Endothelial cell of umbilical vein (primary cell): Measurements from ENCODE around the gene PRLR.

Experiments
- GATA2 ChIP-seq: IDR thresholded peaks from 2 replicates; pipeline ENCODE4 v1.7.0; 2011; ENCODE audit warnings: low read depth, mild to moderate bottlenecking, moderate library complexity, mixed read lengths, low read length; ENCODE audit not compliant: insufficient read length, insufficient read depth
- JUN ChIP-seq: IDR thresholded peaks from 2 replicates; pipeline ENCODE4 v1.6.1; 2011; ENCODE audit warnings: borderline replicate concordance, low read depth; ENCODE audit not compliant: insufficient read length, insufficient read depth
- MYC ChIP-seq: IDR thresholded peaks from one replicate; pipeline ENCODE4 v1.6.1; 2011; ENCODE audit warnings: mild to moderate bottlenecking, low read depth, low read length
- POLR2A ChIP-seq: IDR thresholded peaks from 2 replicates; pipeline ENCODE4 v1.6.1; 2012; ENCODE audit warnings: low read depth, mild to moderate bottlenecking, control low read depth, low read length
- POLR2AphosphoS5 ChIP-seq: IDR thresholded peaks from 2 replicates; pipeline ENCODE4 v1.6.1; 2012; ENCODE audit warnings: low read depth, mild to moderate bottlenecking, control low read depth, low read length, moderate library complexity; ENCODE audit not compliant: insufficient read depth
- TF ChIP-seq, protein P1 (sequence below), 2 donors: IDR thresholded peaks; 1 replicate in 1 of 2; 2 replicates in 1 of 2; pipeline ENCODE4 v1.5.1; 2011; ENCODE audit warnings: low read length in 2 of 2, mild to moderate bottlenecking in 2 of 2, moderate library complexity in 2 of 2, control low read depth in 1 of 2, inconsistent platforms in 1 of 2, low read depth in 1 of 2; ENCODE audit not compliant: insufficient read depth in 1 of 2; ENCODE audit errors: extremely low read depth in 1 of 2
- TF ChIP-seq, protein P2 (sequence below): IDR thresholded peaks from 2 replicates; pipeline ENCODE4 v1.6.1; 2011; ENCODE audit not compliant: insufficient read depth, insufficient read length

DNA sequence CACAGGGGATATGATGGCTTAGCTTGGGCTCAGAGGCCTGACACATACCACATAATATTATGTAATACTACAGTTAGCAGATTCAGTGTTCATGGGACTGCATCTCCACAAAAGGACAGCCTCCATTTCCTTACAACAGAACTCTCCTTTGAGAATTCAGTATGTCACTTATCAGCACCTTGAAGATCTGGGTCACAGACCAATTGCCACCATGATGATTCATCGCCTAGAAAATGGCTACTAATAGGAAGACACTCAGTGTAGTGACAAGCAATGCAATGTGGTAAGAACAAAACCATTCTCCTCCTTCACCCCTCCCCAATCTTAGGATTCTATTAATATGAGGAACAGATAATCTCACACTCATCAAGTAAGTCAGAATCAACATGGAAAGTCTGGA is 38.7 kb upstream of the PRLR start:
- TF ChIP-seq, protein P1, sequence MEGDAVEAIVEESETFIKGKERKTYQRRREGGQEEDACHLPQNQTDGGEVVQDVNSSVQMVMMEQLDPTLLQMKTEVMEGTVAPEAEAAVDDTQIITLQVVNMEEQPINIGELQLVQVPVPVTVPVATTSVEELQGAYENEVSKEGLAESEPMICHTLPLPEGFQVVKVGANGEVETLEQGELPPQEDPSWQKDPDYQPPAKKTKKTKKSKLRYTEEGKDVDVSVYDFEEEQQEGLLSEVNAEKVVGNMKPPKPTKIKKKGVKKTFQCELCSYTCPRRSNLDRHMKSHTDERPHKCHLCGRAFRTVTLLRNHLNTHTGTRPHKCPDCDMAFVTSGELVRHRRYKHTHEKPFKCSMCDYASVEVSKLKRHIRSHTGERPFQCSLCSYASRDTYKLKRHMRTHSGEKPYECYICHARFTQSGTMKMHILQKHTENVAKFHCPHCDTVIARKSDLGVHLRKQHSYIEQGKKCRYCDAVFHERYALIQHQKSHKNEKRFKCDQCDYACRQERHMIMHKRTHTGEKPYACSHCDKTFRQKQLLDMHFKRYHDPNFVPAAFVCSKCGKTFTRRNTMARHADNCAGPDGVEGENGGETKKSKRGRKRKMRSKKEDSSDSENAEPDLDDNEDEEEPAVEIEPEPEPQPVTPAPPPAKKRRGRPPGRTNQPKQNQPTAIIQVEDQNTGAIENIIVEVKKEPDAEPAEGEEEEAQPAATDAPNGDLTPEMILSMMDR (IDR thresholded peaks at IDR 0.05; ENCODE audit: extremely low read depth in 1 of 2, insufficient read depth in 1 of 2, low read depth in 1 of 2, low read length in 2 of 2): no peak
- TF ChIP-seq POLR2A (no peak), JUN (no peak), MYC (no peak), POLR2AphosphoS5 (no peak), GATA2 (no peak)
- TF ChIP-seq, protein P2, sequence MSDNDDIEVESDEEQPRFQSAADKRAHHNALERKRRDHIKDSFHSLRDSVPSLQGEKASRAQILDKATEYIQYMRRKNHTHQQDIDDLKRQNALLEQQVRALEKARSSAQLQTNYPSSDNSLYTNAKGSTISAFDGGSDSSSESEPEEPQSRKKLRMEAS: no peak
